Brain microvascular endothelial cell (primary cell): Measurements from ENCODE around the gene PAQR5.

ENCODE experiments used
- DNase-seq: peaks from one replicate; pipeline ENCODE4 v3.0.0-alpha.2; 2020
- H3K27ac ChIP-seq: fragments of 250-450 bp; sonication (Bioruptor Pico); 2 replicates; pipeline ENCODE4 v1.5.1; 2020; ENCODE audit warnings: mild to moderate bottlenecking, moderate library complexity
- H3K27me3 ChIP-seq: fragments of 250-450 bp; sonication (Bioruptor Pico); replicated peaks from 2 replicates; pipeline ENCODE4 v1.5.1; 2020; ENCODE audit warnings: mild to moderate bottlenecking
- H3K36me3 ChIP-seq: fragments of 250-450 bp; sonication (Bioruptor Pico); replicated peaks from 2 replicates; pipeline ENCODE4 v1.5.1; 2020; ENCODE audit warnings: mild to moderate bottlenecking
- H3K4me3 ChIP-seq: 2 replicates; pipeline ENCODE4 v1.5.1; 2011; ENCODE audit warnings: low read depth, mild to moderate bottlenecking, control low read depth, low read length, moderate library complexity
- in situ Hi-C: cut with HindIII; loops from 2 replicates; pipeline ENCODE4 v1.10.0; 2017; ENCODE audit warnings: low sequenced_read_pairs, low pct_ligation_motif_present
- TF ChIP-seq, protein P1 (sequence below): IDR thresholded peaks from 2 replicates; pipeline ENCODE4 v1.5.1; 2011; ENCODE audit warnings: low read depth, mild to moderate bottlenecking, moderate library complexity, low read length, control low read depth, inconsistent platforms; ENCODE audit errors: missing control alignments

The PAQR5 gene

DNA sequence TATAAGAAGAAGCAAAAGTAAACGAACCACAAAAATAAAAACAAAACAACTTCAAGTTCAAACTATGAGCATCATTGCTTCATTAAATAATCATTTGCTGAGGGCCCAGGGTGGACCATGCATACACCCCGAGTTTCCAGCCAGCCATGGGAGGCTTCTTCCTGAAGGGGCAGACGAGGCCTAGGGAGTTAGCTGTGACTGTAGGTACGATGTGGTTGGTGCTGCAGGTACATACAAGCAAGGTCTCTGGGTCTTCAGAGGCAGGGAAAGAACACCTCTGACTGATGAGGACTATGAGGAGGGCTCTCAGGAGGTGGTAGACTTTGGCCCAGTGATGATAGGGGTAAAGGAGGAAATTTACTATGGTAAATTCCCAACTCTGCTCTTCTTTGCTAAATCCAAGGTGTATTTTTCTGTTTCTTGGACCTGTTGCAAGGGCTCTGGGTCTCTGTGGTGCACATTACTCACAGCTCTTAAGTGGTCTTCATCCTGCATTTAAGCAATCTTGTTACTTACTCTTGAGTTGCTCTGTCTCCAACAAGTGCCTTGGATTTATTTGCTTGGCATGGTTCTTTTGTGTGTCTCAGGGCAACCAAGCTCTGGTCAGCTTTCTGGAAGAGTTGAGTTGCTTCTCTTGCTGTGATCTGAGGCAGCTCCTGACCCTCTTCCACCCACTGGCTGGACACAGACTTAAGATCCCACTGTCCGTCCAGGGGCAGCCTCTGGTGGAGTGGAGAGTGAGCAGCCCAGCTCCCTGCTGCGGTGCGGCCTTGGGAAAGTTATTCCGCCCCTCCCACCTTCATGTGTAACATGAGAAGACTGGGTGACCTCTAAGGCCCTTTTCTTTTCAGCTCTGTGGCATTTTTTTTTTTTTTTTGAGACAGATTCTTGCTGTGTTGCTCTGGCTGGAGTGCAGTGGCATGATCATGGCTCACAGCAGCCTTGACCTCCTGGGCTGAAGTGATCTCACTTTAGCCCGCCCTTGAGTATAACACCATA, 59.4 kb downstream of the PAQR5 start:
- peak; percentile 7 for DNase-seq
- Histone ChIP-seq H3K4me3 (no peak overlapping the region), H3K27ac (no peak overlapping the region), H3K36me3 (no peaks in the 10 kb centered on the region), H3K27me3 (no peaks in the 10 kb centered on the region)
- TF ChIP-seq, protein P1, sequence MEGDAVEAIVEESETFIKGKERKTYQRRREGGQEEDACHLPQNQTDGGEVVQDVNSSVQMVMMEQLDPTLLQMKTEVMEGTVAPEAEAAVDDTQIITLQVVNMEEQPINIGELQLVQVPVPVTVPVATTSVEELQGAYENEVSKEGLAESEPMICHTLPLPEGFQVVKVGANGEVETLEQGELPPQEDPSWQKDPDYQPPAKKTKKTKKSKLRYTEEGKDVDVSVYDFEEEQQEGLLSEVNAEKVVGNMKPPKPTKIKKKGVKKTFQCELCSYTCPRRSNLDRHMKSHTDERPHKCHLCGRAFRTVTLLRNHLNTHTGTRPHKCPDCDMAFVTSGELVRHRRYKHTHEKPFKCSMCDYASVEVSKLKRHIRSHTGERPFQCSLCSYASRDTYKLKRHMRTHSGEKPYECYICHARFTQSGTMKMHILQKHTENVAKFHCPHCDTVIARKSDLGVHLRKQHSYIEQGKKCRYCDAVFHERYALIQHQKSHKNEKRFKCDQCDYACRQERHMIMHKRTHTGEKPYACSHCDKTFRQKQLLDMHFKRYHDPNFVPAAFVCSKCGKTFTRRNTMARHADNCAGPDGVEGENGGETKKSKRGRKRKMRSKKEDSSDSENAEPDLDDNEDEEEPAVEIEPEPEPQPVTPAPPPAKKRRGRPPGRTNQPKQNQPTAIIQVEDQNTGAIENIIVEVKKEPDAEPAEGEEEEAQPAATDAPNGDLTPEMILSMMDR, result no peak
- in situ Hi-C loops, result no loop called here

DNA sequence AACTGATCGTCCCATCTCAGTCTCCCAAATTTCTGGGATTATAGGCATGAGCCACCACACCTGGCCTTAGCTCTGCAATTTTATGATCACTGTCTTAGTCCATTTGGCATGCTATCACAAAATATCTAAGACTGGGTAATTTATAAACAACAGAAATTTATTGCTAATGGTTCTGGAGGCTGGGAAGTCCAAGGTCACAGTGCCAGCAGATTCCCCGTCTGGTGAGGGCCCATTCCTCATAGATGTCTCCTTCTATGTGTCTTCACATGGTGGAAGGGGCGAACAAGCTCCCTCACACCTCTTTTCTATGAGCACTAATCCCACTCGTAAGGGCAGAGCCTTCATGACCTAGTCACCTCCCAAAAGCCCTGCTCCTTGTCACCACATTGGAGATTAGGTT, 60.1 kb downstream of the PAQR5 start:
- no peak for DNase-seq
- in situ Hi-C loops, result no loop called here
- no peak overlapping the region for H3K27ac ChIP-seq
- H3K36me3 ChIP-seq, result no peaks in the 10 kb centered on the region
- no peak overlapping the region for H3K4me3 ChIP-seq
- TF ChIP-seq, protein P1, result no peak
- no peaks in the 10 kb centered on the region for H3K27me3 ChIP-seq

DNA sequence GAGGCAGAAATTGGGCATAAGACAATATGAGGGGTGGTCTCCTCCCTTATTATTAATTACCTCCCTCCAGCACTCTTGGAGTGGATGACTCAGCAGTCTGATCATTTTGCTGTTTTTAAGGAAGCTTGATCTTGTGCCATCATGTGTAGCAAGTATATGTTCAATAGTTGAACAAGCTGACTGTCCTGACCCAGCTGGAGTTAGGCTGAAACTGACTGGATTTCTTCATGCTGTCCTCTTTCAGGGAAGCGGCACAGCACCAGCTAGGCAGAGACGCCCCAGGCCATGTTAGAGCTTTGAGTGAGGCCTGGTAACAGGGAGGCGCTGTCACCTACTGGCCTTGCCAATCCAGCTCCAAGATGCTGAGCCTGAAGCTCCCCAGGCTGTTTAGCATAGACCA, 61.0 kb downstream of the PAQR5 start:
- no peak for DNase-seq
- TF ChIP-seq, protein P1, result no peak
- Histone ChIP-seq H3K27me3 (no peaks in the 10 kb centered on the region), H3K27ac (no peak overlapping the region), H3K36me3 (no peaks in the 10 kb centered on the region), H3K4me3 (no peak overlapping the region)
- in situ Hi-C loops, result no loop called here

DNA sequence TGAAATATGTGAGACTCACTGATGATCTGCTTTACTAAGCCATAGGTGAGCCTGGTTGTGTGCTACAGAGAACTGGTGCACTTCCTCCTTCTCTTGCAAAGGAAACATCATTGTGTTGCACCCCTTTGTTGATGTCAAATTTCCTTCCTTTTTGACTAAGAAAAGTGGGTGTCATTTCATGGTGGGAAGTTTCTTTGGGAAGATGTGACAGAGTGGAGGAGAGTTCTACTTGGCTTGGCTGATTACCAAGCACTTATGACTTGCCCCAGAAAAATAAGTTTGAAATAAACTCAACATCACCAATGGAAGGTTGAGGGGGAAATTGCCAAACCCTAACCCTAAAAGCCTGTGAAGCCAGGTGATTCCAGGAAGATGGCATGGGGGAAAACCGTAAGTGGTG, 61.9 kb downstream of the PAQR5 start:
- Histone ChIP-seq H3K36me3 (no peaks in the 10 kb centered on the region), H3K27ac (no peak overlapping the region), H3K4me3 (no peak overlapping the region), H3K27me3 (no peaks in the 10 kb centered on the region)
- no peak for DNase-seq
- in situ Hi-C loops, result no loop called here
- TF ChIP-seq, protein P1, result no peak

DNA sequence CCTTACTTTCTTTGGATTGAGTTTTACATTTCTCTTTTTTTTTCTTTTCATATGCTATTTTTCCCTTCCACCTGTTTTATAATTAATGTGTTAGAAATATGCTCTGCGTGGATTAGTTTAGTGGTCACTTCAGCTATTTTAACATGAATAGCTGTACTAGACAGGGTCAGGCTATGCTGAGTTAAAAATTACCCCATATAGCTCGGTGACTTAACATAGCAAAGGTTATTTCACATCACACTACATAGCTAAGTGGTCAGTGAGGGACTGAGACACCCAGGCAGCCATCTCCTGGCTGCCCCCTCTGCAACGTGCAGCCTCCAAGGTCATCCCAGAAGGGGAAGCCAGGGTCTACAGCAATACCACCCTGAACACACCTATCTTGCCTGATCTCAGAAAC, 68.5 kb downstream of the PAQR5 start:
- H3K36me3 ChIP-seq, result no peaks in the 10 kb centered on the region
- no peak overlapping the region for H3K27ac ChIP-seq
- in situ Hi-C loops, result no loop called here
- no peak for DNase-seq
- H3K27me3 ChIP-seq, result no peaks in the 10 kb centered on the region
- no peak overlapping the region for H3K4me3 ChIP-seq
- TF ChIP-seq, protein P1, result no peak

DNA sequence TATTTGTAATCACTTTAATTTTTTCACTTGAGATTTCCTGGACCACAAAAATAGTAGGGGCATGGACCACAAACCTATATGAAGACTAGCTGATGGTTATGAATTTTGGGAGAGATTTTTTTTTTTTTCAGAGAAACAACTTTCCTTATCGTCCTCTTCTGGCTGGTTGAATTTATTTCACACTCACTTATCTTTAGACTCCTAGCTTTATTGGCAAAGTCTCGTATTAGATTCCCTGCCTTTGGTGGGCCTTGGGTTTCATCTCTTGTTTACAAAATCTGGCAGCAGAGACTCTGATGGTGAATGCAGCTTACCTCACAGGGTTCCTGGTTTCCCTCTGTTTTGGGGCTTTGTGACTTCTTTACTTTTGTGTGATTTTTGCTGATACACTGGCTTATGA, 70.9 kb downstream of the PAQR5 start:
- H3K4me3 ChIP-seq, result no peak overlapping the region
- no peak overlapping the region for H3K27ac ChIP-seq
- no peaks in the 10 kb centered on the region for H3K36me3 ChIP-seq
- TF ChIP-seq, protein P1, result no peak
- H3K27me3 ChIP-seq, result no peaks in the 10 kb centered on the region
- in situ Hi-C loops, result no loop called here
- DNase-seq, result no peak
